OCI-LY3 (cell line): ENCODE results near the gene PDXK.

Experiments used
- CTCF ChIP-seq: fragments of 200-600, 300-600 bp; sonication (generic); IDR thresholded peaks from 2 replicates; pipeline ENCODE4 v1.5.1; 2014; ENCODE audit warnings: antibody characterized with exemption, low read length, low read depth
- EZH2phosphoT487 ChIP-seq: fragments of 200-600 bp; shearing (Covaris generic); IDR thresholded peaks from 2 replicates; pipeline ENCODE4 v1.6.1; 2018; ENCODE audit warnings: antibody characterized with exemption, mixed run types, low read depth

- TF ChIP-seq CTCF (no peak), EZH2phosphoT487 (no peak)
Observed at GRCh38 chr21:43760391-43760958, 41.5 kb downstream of the PDXK start.
